HepG2 (cell line): Measurements from ENCODE around the gene CDK14.

Experiments
- ELF1 ChIP-seq: sonication (generic); formaldehyde crosslinking; IDR thresholded peaks from 2 replicates; pipeline ENCODE4 v1.4.0; 2020; ENCODE audit warnings: missing genetic modification reagents
- FOXO4 ChIP-seq: sonication (generic); formaldehyde crosslinking; conservative IDR thresholded peaks from 2 replicates; pipeline ENCODE4 v1.8.1; 2023; ENCODE audit warnings: missing genetic modification reagents
- REST ChIP-seq, 2 experiments: IDR thresholded peaks; 2 replicates each; pipeline ENCODE4 v1.6.1; 2011 to 2012; ENCODE audit warnings: low read length in 2 of 2, borderline replicate concordance in 1 of 2, low read depth in 1 of 2, mild to moderate bottlenecking in 1 of 2, moderate library complexity in 1 of 2
- SRSF4 ChIP-seq: fragments of 200-400 bp; formaldehyde crosslinking; IDR thresholded peaks from one replicate; pipeline ENCODE4 v1.6.1; 2018; ENCODE audit warnings: mild to moderate bottlenecking, low read depth, low read length, moderate library complexity; ENCODE audit not compliant: poor library complexity, severe bottlenecking
- ZIK1 ChIP-seq: sonication (generic); formaldehyde crosslinking; IDR thresholded peaks from 2 replicates; pipeline ENCODE4 v1.5.0; 2020; ENCODE audit warnings: mild to moderate bottlenecking, low read depth, missing genetic modification reagents, borderline replicate concordance
- ZNF124 ChIP-seq: sonication (generic); formaldehyde crosslinking; IDR thresholded peaks from 2 replicates; pipeline ENCODE4 v1.4.0; 2020; ENCODE audit warnings: missing genetic modification reagents
- ZNF17 ChIP-seq: sonication (generic); formaldehyde crosslinking; IDR thresholded peaks from 2 replicates; pipeline ENCODE4 v1.5.0; 2020; ENCODE audit warnings: mild to moderate bottlenecking, missing genetic modification reagents
- ZNF510 ChIP-seq: sonication (generic); formaldehyde crosslinking; IDR thresholded peaks from 2 replicates; pipeline ENCODE4 v1.4.0; 2020; ENCODE audit warnings: low read depth, mild to moderate bottlenecking, missing genetic modification reagents
- TF ChIP-seq, protein P1 (sequence below): sonication (generic); formaldehyde crosslinking; IDR thresholded peaks from 2 replicates; pipeline ENCODE4 v1.5.0; 2020; ENCODE audit warnings: mild to moderate bottlenecking, missing genetic modification reagents, moderate library complexity
- TF ChIP-seq, protein P2 (sequence below): sonication (generic); formaldehyde crosslinking; IDR thresholded peaks from 2 replicates; pipeline ENCODE4 v1.4.0; 2020; ENCODE audit warnings: missing genetic modification reagents, borderline replicate concordance

DNA sequence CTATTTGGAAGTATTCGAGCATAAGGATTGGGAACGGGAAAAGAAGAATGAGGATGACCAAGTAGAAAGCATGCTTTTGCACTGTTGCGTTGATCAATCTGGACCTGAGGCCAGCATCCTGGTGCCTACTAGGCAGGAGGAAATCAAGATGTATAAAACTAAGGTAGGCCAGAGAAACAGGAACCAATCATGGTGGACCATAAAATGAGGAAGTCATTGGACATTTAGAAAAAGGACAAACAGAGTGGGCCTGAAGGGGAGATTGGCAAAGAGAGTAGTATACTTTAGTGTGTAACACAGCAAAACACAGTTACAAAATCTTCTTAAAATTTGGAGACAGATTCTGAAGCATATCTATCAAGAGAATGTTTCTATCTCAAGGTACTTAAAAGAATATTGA, 497.1 kb downstream of the CDK14 start:
- TF ChIP-seq ELF1 (CRISPR knock-in tag): no peak
- no peak for TF ChIP-seq ZNF124 (CRISPR knock-in tag)
- TF ChIP-seq ZIK1: no peak
- no peak for TF ChIP-seq FOXO4 (CRISPR knock-in tag)
- no peak for TF ChIP-seq ZNF17 (CRISPR knock-in tag)
- TF ChIP-seq, protein P1, sequence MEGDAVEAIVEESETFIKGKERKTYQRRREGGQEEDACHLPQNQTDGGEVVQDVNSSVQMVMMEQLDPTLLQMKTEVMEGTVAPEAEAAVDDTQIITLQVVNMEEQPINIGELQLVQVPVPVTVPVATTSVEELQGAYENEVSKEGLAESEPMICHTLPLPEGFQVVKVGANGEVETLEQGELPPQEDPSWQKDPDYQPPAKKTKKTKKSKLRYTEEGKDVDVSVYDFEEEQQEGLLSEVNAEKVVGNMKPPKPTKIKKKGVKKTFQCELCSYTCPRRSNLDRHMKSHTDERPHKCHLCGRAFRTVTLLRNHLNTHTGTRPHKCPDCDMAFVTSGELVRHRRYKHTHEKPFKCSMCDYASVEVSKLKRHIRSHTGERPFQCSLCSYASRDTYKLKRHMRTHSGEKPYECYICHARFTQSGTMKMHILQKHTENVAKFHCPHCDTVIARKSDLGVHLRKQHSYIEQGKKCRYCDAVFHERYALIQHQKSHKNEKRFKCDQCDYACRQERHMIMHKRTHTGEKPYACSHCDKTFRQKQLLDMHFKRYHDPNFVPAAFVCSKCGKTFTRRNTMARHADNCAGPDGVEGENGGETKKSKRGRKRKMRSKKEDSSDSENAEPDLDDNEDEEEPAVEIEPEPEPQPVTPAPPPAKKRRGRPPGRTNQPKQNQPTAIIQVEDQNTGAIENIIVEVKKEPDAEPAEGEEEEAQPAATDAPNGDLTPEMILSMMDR (CRISPR knock-in tag): no peak
- TF ChIP-seq ZNF510 (CRISPR knock-in tag): no peak
- TF ChIP-seq REST (IDR thresholded peaks at IDR 0.05; ENCODE audit: borderline replicate concordance in 1 of 2, low read depth in 1 of 2, low read length in 2 of 2): no peak
- no peak for TF ChIP-seq SRSF4
- TF ChIP-seq, protein P2, sequence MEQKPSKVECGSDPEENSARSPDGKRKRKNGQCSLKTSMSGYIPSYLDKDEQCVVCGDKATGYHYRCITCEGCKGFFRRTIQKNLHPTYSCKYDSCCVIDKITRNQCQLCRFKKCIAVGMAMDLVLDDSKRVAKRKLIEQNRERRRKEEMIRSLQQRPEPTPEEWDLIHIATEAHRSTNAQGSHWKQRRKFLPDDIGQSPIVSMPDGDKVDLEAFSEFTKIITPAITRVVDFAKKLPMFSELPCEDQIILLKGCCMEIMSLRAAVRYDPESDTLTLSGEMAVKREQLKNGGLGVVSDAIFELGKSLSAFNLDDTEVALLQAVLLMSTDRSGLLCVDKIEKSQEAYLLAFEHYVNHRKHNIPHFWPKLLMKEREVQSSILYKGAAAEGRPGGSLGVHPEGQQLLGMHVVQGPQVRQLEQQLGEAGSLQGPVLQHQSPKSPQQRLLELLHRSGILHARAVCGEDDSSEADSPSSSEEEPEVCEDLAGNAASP: no peak
